ENCODE measurements around the gene AFF3. TPM values are rescaled to one million over a fixed set of nuclear protein-coding genes. Genes with fewer than 3 reads are reported as not detected.

Gene AFF3
- total RNA-seq, 1 experiment from 2014 or later, result not detected

- Mint-ChIP-seq H3K36me3 (ENCODE audit: insufficient read depth, unreplicated experiment) (no peaks in the 10 kb centered on the region), H3K27ac (ENCODE audit: unreplicated experiment) (no peak overlapping the region), H3K4me3 (ENCODE audit: low read depth, unreplicated experiment) (no peak overlapping the region), H3K9me3 (ENCODE audit: low read depth, unreplicated experiment) (no peaks in the 10 kb centered on the region), H3K27me3 (ENCODE audit: unreplicated experiment) (peaks cover 44% of the 10 kb centered on the region), H3K4me1 (ENCODE audit: low read depth, unreplicated experiment) (no peaks in the 10 kb centered on the region)
- CTCF ChIA-PET, result no interaction called here
- no peak for TF ChIP-seq CTCF (IDR thresholded peaks at IDR 0.05; ENCODE audit: unreplicated experiment)
- DNase-seq, result no peak
- intact Hi-C loops (cut with micrococcal nuclease; ENCODE audit: unreplicated experiment), result no loop called here
- no TSS peak for BruUV-seq (replicated peaks)
Measured at GRCh38 chr2:100036793-100037192, 105.6 kb downstream of the AFF3 start.

- no peak overlapping the region for H3K27ac Mint-ChIP-seq (ENCODE audit: unreplicated experiment)
- CTCF ChIA-PET, result no interaction called here
- intact Hi-C loops (cut with micrococcal nuclease; ENCODE audit: unreplicated experiment), result no loop called here
- no peak for DNase-seq
- H3K4me3 Mint-ChIP-seq (ENCODE audit: low read depth, unreplicated experiment), result no peak overlapping the region
- H3K4me1 Mint-ChIP-seq (ENCODE audit: low read depth, unreplicated experiment), result no peaks in the 10 kb centered on the region
- no peaks in the 10 kb centered on the region for H3K36me3 Mint-ChIP-seq (ENCODE audit: insufficient read depth, unreplicated experiment)
- H3K9me3 Mint-ChIP-seq (ENCODE audit: low read depth, unreplicated experiment), result no peaks in the 10 kb centered on the region
- no peak for TF ChIP-seq CTCF (IDR thresholded peaks at IDR 0.05; ENCODE audit: unreplicated experiment)
- H3K27me3 Mint-ChIP-seq (ENCODE audit: unreplicated experiment), result peaks cover 46% of the 10 kb centered on the region
- BruUV-seq (replicated peaks), result no TSS peak
Measured at GRCh38 chr2:100036026-100036425, 106.4 kb downstream of the AFF3 start.

- intact Hi-C loops (cut with micrococcal nuclease; ENCODE audit: unreplicated experiment), result no loop called here
- H3K27me3 Mint-ChIP-seq (ENCODE audit: unreplicated experiment), result peaks cover 47% of the 10 kb centered on the region
- H3K36me3 Mint-ChIP-seq (ENCODE audit: insufficient read depth, unreplicated experiment), result no peaks in the 10 kb centered on the region
- no TSS peak for BruUV-seq (replicated peaks)
- no peak overlapping the region for H3K27ac Mint-ChIP-seq (ENCODE audit: unreplicated experiment)
- CTCF ChIA-PET, result no interaction called here
- peaks cover 3% of the 10 kb centered on the region for H3K9me3 Mint-ChIP-seq (ENCODE audit: low read depth, unreplicated experiment)
- no peak for DNase-seq
- H3K4me1 Mint-ChIP-seq (ENCODE audit: low read depth, unreplicated experiment), result no peaks in the 10 kb centered on the region
- H3K4me3 Mint-ChIP-seq (ENCODE audit: low read depth, unreplicated experiment), result no peak overlapping the region
- TF ChIP-seq CTCF (IDR thresholded peaks at IDR 0.05; ENCODE audit: unreplicated experiment), result no peak
Measured at GRCh38 chr2:100034431-100034830, 108.0 kb downstream of the AFF3 start.

GRCh38 chr2:100033976-100034375 is 108.4 kb downstream of the AFF3 start:
- Mint-ChIP-seq H3K9me3 (ENCODE audit: low read depth, unreplicated experiment) (peaks cover 3% of the 10 kb centered on the region), H3K4me1 (ENCODE audit: low read depth, unreplicated experiment) (no peaks in the 10 kb centered on the region), H3K27ac (ENCODE audit: unreplicated experiment) (no peak overlapping the region), H3K4me3 (ENCODE audit: low read depth, unreplicated experiment) (no peak overlapping the region), H3K36me3 (ENCODE audit: insufficient read depth, unreplicated experiment) (no peaks in the 10 kb centered on the region), H3K27me3 (ENCODE audit: unreplicated experiment) (peaks cover 46% of the 10 kb centered on the region)
- TF ChIP-seq CTCF (IDR thresholded peaks at IDR 0.05; ENCODE audit: unreplicated experiment), result no peak
- DNase-seq, result no peak
- BruUV-seq (replicated peaks), result no TSS peak
- intact Hi-C loops (cut with micrococcal nuclease; ENCODE audit: unreplicated experiment), result no loop called here
- CTCF ChIA-PET, result no interaction called here

- H3K4me3 Mint-ChIP-seq (ENCODE audit: low read depth, unreplicated experiment), result no peak overlapping the region
- no TSS peak for BruUV-seq (replicated peaks)
- H3K36me3 Mint-ChIP-seq (ENCODE audit: insufficient read depth, unreplicated experiment), result no peaks in the 10 kb centered on the region
- peaks cover 3% of the 10 kb centered on the region for H3K9me3 Mint-ChIP-seq (ENCODE audit: low read depth, unreplicated experiment)
- no peaks in the 10 kb centered on the region for H3K4me1 Mint-ChIP-seq (ENCODE audit: low read depth, unreplicated experiment)
- H3K27ac Mint-ChIP-seq (ENCODE audit: unreplicated experiment), result no peak overlapping the region
- no peak for TF ChIP-seq CTCF (IDR thresholded peaks at IDR 0.05; ENCODE audit: unreplicated experiment)
- H3K27me3 Mint-ChIP-seq (ENCODE audit: unreplicated experiment), result peaks cover 58% of the 10 kb centered on the region
- no peak for DNase-seq
- intact Hi-C loops (cut with micrococcal nuclease; ENCODE audit: unreplicated experiment), result no loop called here
- CTCF ChIA-PET, result no interaction called here
Measured at GRCh38 chr2:100031604-100032003, 110.8 kb downstream of the AFF3 start.

All from Calu3 (cell line).